Measurements from ENCODE around the gene IGFLR1. TPM values are rescaled to one million over a fixed set of nuclear protein-coding genes. Genes with fewer than 3 reads are reported as not detected.

IGFLR1 gene
- total RNA-seq, 4 donors from 2014 or later, result 1.4 to 11.3 (median 5.1) TPM

DNA sequence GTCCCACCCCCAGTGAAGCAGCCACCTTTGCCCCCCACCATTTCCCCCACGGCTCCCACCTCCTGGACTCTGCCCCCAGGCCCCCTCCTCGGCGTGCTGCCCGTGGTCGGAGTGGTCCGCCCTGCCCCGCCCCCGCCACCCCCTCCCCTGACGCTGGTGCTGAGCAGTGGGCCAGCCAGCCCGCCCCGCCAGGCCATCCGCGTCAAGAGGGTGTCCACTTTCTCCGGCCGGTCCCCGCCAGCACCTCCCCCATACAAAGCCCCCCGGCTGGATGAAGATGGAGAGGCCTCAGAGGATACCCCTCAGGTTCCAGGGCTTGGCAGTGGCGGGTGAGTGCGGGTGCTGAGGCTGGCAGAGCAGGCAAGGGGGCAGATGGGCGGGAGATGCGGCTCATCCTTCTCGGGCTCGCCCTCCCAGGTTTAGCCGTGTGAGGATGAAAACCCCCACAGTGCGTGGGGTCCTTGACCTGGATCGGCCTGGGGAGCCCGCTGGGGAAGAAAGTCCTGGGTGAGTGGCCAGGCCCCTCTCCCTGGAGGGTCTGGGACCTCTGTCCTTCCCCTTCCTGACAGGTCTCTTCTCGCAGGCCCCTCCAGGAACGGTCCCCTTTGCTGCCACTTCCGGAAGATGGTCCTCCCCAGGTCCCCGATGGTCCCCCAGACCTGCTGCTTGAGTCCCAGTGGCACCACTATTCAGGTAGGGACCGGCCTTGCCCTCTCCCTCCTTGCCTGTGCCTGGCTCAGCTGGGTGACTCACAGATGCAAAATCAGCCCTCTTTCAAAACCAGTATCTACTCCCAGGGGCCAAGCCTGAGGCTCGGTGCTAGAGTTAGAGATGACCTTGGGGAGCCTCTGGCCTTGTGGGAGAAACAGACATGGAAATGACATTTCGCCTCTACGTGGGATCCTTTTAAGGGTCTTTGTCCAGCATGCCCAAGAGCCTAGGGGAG lies 8.8 kb downstream of the IGFLR1 start:
- DNase-seq (ENCODE audit: low spot score in 2 of 2), result no peak
- intact Hi-C loops (cut with DNase I; ENCODE audit: low total_unique reads), result no loop called here
- H3K4me3 ChIP-seq (ENCODE audit: low read depth, poor library complexity, severe bottlenecking), result no peak overlapping the region
- WGBS, 2 donors, result 86 to 91% methylated on average over 33 of the region's 35 CpGs
- TF ChIP-seq POLR2A (IDR thresholded peaks at IDR 0.05), result no peak
- TF ChIP-seq, protein P1, sequence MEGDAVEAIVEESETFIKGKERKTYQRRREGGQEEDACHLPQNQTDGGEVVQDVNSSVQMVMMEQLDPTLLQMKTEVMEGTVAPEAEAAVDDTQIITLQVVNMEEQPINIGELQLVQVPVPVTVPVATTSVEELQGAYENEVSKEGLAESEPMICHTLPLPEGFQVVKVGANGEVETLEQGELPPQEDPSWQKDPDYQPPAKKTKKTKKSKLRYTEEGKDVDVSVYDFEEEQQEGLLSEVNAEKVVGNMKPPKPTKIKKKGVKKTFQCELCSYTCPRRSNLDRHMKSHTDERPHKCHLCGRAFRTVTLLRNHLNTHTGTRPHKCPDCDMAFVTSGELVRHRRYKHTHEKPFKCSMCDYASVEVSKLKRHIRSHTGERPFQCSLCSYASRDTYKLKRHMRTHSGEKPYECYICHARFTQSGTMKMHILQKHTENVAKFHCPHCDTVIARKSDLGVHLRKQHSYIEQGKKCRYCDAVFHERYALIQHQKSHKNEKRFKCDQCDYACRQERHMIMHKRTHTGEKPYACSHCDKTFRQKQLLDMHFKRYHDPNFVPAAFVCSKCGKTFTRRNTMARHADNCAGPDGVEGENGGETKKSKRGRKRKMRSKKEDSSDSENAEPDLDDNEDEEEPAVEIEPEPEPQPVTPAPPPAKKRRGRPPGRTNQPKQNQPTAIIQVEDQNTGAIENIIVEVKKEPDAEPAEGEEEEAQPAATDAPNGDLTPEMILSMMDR (IDR thresholded peaks at IDR 0.05), result no peak

DNA sequence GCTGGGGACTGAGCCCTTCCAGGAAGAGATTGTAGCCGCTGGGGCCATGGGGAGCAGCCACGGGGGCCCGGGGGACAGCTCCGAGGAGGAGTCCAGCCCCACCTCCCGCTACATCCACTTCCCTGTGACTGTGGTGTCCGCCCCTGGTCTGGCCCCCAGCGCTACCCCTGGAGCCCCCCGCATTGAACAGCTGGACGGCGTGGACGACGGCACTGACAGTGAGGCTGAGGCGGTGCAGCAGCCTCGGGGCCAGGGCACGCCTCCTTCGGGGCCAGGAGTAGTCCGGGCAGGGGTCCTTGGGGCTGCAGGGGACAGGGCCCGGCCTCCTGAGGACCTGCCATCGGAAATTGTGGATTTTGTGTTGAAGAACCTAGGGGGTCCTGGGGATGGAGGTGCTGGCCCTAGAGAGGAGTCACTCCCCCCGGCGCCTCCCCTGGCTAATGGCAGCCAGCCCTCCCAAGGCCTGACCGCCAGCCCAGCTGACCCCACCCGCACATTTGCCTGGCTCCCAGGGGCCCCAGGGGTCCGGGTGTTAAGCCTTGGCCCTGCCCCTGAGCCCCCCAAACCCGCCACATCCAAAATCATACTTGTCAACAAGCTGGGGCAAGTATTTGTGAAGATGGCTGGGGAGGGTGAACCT lies 9.6 kb downstream of the IGFLR1 start:
- no peak for TF ChIP-seq POLR2A (IDR thresholded peaks at IDR 0.05)
- TF ChIP-seq, protein P1 (IDR thresholded peaks at IDR 0.05), result no peak
- no peak overlapping the region for H3K4me3 ChIP-seq (ENCODE audit: low read depth, poor library complexity, severe bottlenecking)
- intact Hi-C loops (cut with DNase I; ENCODE audit: low total_unique reads), result no loop called here
- no peak for DNase-seq (ENCODE audit: low spot score in 2 of 2)
- 93 to 95% methylated on average over 11 to 25 of the region's 25 CpGs for WGBS, 2 donors

DNA sequence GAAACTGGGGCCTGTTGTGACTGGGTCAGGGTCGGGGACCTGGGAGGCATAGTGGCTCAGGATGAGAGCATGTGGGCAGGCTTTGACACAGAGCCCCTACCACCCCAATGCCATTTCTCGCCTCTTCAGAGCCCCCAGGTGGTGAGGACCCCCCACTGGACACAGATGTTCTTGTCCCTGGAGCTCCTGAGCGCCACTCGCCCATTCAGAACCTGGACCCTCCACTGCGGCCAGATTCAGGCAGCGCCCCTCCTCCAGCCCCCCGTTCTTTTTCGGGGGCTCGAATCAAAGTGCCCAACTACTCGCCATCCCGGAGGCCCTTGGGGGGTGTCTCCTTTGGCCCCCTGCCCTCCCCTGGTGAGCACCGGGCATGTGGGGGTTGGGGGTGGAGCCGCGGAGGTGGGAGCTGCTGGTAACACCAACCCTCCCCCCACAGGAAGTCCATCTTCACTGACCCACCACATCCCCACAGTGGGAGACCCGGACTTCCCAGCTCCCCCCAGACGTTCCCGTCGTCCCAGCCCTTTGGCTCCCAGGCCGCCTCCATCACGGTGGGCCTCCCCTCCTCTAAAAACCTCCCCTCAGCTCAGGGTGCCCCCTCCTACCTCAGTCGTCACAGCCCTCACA lies 10.4 kb downstream of the IGFLR1 start:
- H3K4me3 ChIP-seq (ENCODE audit: low read depth, poor library complexity, severe bottlenecking), result no peak overlapping the region
- TF ChIP-seq, protein P1 (IDR thresholded peaks at IDR 0.05), result no peak
- no peak for TF ChIP-seq POLR2A (IDR thresholded peaks at IDR 0.05)
- 82% methylated on average over 21 of the region's 21 CpGs for WGBS, 2 donors

DNA sequence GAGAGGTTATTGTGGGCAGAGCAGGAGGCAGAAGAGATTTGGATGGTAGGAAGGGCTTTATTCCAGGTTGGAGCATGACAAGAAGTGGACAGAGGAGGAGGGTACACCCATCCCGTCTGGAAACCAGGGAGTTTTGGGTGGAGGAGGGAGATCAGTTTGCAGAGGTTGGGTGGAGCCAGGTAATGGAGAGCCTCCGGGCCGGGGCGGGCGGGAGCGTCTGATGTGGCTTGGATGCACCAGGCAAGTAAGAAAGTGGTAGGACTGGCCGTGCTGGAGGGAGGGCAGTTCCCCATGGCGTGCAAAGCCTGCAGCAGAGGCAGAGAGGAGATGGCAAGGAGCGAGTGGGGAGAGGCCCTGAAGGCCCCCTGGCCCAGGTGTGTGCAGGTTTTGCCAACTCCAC lies 10.9 kb downstream of the IGFLR1 start:
- H3K4me3 ChIP-seq (ENCODE audit: low read depth, poor library complexity, severe bottlenecking), result no peak overlapping the region
- TF ChIP-seq, protein P1 (IDR thresholded peaks at IDR 0.05), result no peak
- no peak for TF ChIP-seq POLR2A (IDR thresholded peaks at IDR 0.05)
- WGBS, 2 donors, result 44 to 48% methylated on average over 9 of the region's 9 CpGs
- DNase-seq (ENCODE audit: low spot score in 2 of 2), result no peak
- intact Hi-C loops (cut with DNase I; ENCODE audit: low total_unique reads), result no loop called here

More for the DNA sequence above, 10.4 kb downstream of the IGFLR1 start:
- intact Hi-C loops (cut with DNase I; ENCODE audit: low total_unique reads), result no loop called here
- no peak for DNase-seq (ENCODE audit: low spot score in 2 of 2)

DNA sequence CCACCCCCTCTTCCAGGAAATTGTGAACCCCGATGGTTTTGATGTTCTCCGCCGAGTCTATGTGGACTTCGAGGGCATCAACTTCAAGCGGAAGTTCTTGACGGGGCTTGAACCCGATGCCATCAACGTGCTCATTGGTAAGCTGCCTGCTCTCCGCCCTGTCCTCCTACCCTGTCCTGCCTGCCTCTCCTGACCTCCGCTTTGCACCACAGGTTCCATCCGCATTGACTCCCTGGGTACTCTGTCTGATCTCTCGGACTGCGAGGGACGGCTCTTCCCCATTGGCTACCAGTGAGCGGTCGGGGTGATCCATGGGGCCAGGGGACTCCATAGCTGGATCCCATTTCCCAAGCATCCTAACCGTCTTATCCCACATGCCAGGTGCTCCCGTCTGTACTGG lies 11.9 kb downstream of the IGFLR1 start:
- intact Hi-C loops (cut with DNase I; ENCODE audit: low total_unique reads), result no loop called here
- no peak for TF ChIP-seq POLR2A (IDR thresholded peaks at IDR 0.05)
- TF ChIP-seq, protein P1 (IDR thresholded peaks at IDR 0.05), result no peak
- 86 to 91% methylated on average over 18 of the region's 18 CpGs for WGBS, 2 donors
- no peak overlapping the region for H3K4me3 ChIP-seq (ENCODE audit: low read depth, poor library complexity, severe bottlenecking)
- no peak for DNase-seq (ENCODE audit: low spot score in 2 of 2)
